Suppressor macrophage treated with lipopolysaccharide for 1 hour (primary cell): ENCODE results near the gene TAF1A.

Experiments used
- DNase-seq, 3 donors: peaks; one replicate each; pipeline ENCODE4 v3.0.0-alpha.2; 2020 to 2022

Gene TAF1A

GRCh38 chr1:222594789-222595188, 5.1 kb upstream of the TAF1A start:
- no peak for DNase-seq

DNA sequence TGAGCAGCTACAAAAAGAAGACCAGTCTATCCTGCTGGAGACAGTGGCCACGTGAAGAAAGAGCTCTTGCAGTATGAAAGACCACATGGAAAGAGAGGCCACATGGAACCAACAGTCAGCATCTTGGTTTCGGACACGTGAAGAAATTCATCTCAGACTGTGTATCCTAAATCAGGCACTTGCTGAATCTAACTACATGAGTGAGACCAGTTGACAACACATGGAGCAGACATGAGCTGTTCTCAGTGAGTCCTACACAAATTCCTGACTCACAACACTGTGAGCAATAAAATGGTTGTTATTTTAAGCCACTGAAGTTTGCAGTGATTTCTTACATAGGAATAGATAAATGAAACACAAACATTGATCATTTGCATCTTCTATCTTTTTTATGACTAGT, 2.4 kb upstream of the TAF1A start:
- no peak for DNase-seq

- DNase-seq, result no peak
Observed at GRCh38 chr1:222588135-222588534, 1.6 kb downstream of the TAF1A start.

GRCh38 chr1:222586842-222587241, 2.9 kb downstream of the TAF1A start:
- no peak for DNase-seq

DNA sequence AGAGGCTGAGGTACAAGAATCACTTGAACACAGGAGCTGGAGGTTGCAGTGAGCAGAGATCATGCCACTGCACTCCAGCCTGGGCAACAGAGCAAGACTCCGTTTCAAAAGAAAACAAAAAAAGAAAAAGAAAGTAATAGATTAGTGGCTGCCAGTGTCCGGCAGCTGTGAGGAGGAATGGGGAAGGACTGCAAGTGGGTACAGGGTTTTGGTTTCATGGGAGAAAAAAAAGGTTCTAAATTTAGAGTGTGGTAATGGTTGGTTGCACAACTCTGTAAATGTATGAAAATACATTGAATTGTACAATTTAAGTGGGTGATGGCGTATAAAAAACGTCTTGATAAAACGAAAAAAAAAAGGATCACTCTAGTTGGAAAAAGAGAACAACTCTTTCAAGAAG, 6.7 kb downstream of the TAF1A start:
- DNase-seq, result peak; percentile 76 to 91 (median 86)

- DNase-seq, result peak; percentile 11 to 70 (median 49)
Observed at GRCh38 chr1:222582099-222582774, 7.5 kb downstream of the TAF1A start.

DNA sequence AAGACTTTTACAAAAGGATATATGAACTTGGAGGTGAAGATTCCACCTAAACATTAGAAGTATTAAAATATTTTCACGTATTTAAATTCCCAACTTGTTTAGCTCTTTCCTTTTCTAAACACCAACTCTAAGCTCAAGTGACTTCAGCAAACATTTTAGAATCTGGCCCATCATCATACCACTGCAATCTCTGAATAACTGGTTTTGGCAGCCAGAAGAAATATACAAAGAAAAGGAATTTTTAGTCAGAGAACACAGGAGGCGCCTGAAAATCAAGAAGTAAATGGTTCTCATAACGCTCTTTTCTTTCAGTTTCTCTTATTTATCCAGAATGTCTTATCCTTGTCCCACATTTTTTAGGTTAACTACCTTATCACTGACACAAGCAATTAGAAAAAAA, 10.4 kb downstream of the TAF1A start:
- no peak for DNase-seq

- no peak for DNase-seq
Observed at GRCh38 chr1:222570837-222571236, 18.9 kb downstream of the TAF1A start.

DNA sequence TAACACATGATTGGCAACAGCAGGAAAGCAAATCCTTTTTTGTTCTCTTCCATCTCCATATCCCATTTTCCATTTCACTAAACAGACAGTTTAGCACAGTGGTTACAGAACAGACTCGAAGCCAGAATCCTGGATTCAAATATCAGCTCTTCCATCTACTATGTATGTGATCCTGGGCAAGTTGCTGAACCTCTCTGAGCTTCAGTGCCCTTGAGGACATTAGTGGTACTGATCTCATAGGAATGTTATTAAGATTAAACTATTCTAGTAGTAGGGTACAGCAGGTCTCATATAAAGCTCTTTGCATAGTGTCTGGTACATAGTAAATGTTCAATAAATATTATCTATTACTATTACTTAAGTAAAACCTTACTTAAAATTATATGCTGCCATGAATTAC, 28.1 kb downstream of the TAF1A start:
- DNase-seq, result no peak

GRCh38 chr1:222557574-222557973, 32.2 kb downstream of the TAF1A start:
- no peak for DNase-seq

- no peak for DNase-seq
Observed at GRCh38 chr1:222557148-222557547, 32.6 kb downstream of the TAF1A start.

GRCh38 chr1:222555992-222556615, 33.6 kb downstream of the TAF1A start:
- DNase-seq, result no peak

- DNase-seq, result no peak
Observed at GRCh38 chr1:222554177-222554576, 35.6 kb downstream of the TAF1A start.

GRCh38 chr1:222552882-222553281, 36.9 kb downstream of the TAF1A start:
- no peak for DNase-seq

DNA sequence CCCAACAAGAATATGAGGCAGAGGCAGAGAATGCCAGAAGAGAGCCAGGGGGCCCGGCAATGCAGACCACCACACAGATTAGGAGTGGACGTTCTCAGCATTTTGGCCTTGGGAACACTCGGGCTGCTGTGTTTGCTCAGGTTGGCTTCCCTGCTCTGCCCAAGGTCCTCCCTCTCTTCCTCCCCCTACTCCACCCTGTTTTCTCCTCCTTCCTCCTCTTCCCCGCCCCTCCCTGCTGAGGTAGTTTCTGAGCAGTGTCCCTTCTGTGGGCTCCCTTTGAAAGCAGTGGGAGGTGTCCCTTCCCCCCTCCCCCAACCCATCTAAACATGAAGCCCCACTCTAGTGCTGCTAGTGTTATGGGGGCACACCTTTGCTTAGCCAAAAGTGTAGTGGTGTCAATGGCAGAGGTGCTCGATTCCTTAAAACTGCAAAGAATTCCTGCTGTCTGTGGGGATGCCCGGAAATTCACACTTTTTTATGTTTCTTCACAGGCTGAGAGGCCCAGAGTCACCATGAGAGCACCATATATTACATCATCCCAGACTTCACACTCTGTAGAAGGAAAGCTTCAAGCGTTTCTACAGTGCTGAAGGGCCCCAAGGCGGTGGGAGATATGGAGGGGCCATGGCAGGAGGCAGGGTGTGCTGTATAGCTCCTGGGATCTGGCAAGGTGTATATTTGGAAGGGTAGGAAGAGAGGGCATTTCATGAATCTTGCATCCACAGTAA, 41.6 kb downstream of the TAF1A start, which contains the start of gene HHIPL2:
Gene HHIPL2, minus strand, starts transcription at position 161 of the 728 bp plus-strand sequence. Its CDS starts 60 bp downstream, at position 101.
- DNase-seq, result peak in 1 of 3 donors; percentile 5

GRCh38 chr1:222547260-222547614, 42.5 kb downstream of the TAF1A start:
- no peak for DNase-seq

DNA sequence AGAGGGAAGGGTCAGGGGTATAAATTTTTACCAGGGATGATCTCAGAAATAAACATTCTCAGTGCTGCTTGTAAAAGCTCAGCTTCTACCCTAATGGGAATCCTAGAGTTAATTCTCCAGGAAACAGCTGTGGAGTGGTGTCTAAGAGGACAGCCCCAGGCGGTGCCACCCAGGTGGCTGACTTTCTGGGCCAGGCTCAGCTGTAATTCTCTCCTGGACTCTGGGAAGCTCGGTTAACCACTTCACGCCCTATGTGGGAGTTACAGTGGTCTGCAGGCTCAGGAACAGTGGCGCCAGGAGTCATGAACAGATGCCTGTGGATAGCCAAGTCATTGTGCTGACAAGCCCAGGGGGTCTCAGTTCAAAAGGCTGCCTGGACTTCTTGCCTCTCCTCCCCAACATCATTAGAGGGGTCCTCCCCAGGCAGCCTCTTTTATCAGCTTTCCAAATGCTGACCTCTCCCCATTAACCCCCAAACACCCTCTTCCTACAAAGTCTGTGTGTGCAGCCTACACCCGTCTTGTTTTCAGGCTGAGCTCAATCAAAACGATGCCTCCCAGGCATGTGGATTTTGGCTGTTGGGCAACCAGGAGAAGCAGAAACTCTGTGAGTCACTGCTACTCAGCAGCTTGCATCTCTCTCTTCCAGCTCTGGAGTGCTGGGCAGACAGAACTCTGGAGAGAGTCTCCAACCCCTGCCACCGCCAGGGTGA, 43.0 kb downstream of the TAF1A start:
- peak; percentile 18 to 31 (median 25) for DNase-seq

- no peak for DNase-seq
Observed at GRCh38 chr1:222546091-222546490, 43.6 kb downstream of the TAF1A start.

DNA sequence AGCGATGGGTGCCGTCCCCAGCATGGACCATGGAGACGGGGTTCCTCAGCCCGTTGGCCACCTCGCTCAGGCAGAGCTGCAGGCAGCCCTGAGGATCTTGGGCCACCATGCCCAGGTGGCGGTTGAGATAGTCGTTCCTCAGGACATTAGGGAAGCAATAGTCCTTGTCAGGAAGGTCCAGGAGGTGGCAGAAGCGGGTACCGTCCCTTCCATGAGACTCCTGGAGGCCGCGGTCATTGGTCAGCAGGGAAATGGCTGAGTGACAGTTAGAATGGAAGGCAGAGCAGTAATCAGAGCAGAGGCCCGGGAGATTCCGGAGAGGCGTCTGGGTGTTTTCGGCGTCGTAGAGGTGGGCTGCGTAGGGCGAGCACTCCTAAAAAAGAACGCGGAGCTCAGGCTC, 45.9 kb downstream of the TAF1A start:
- no peak for DNase-seq

DNA sequence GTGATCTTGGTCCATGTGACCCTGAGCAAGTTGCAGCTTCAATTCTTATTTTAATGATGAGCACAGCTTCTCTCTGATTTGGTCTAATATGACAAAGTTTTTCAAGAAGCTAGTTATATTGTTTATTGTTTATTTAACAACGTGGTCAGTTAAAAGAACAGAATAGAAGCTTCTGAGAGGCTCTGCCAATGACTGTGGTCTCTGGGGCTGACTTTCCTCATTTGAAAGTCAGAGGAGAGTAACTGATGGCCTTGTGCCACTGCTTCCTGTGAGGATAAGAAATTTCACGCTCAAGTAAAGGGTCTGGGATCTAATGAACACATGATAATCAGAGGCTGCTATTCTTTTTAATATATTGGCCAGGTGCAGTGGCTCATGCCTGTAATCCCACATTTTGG, 49.1 kb downstream of the TAF1A start:
- no peak for DNase-seq

- no peak for DNase-seq
Observed at GRCh38 chr1:222539951-222540597, 49.7 kb downstream of the TAF1A start.

- no peak for DNase-seq
Observed at GRCh38 chr1:222535455-222535854, 54.3 kb downstream of the TAF1A start.

DNA sequence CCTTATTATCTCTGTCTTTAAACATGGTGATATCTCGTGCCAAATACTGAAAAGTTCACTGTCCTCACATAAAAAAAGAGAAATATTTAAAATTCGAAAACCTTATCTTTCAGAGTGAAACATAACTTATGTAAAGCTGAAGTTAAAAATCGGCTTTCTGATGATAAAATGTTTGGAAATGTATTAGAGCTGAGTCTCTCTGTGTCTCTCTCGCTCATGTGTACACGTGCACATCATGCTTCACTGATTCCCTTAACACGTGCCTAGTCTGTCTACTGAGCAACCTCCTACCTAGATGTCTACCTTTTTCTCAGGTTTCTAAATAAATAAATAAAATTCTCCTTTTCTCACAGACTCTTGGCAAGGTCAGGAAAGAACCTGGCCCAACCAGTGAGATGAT, 58.9 kb downstream of the TAF1A start:
- DNase-seq, result no peak
